A549 treated with RU486 at 1 μM for 4 hours (cell line): ENCODE data around the gene IFIT5. TPM values are rescaled to one million over a fixed set of nuclear protein-coding genes. Genes with fewer than 3 reads are reported as not detected.

Experiments used
- total RNA-seq: library from RNA; stranded (reverse); fragments of 200-300 nt; extraction: Qiagen RNA extraction; gene quantifications from 5 replicates; pipeline ENCODE4 v1.2.3, GENCODE V29; 2022; ENCODE audit warnings: low read depth

Gene IFIT5, protein sequence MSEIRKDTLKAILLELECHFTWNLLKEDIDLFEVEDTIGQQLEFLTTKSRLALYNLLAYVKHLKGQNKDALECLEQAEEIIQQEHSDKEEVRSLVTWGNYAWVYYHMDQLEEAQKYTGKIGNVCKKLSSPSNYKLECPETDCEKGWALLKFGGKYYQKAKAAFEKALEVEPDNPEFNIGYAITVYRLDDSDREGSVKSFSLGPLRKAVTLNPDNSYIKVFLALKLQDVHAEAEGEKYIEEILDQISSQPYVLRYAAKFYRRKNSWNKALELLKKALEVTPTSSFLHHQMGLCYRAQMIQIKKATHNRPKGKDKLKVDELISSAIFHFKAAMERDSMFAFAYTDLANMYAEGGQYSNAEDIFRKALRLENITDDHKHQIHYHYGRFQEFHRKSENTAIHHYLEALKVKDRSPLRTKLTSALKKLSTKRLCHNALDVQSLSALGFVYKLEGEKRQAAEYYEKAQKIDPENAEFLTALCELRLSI
- total RNA-seq: 6.0 to 11.3 TPM (median 8.4 TPM) in 5 replicates

GRCh38 chr10:89414146-89414878 is at the start of gene IFIT5:
TSS of gene IFIT5 (plus strand) at chr10:89414568. CDS start at chr10:89414799, 231 bp downstream.

GRCh38 chr10:89377705-89378637 is 36.4 kb upstream of the IFIT5 start, which contains the start of gene IFIT1B:
TSS of gene IFIT1B (plus strand) at chr10:89378056. CDS start at chr10:89378136, 80 bp downstream.

GRCh38 chr10:89391907-89392756 is 22.2 kb upstream of the IFIT5 start, which contains the start of gene IFIT1:
TSS of gene IFIT1 (plus strand) at chr10:89392623. CDS start at chr10:89392713, 90 bp downstream.

Other genes with a start within 250 kb of the IFIT5 start
- 0.09 to 0.13 TPM in 2 of 5 replicates, not detected in the others for gene CH25H, start 207.3 kb upstream of the IFIT5 start, total RNA-seq
- 36.2 to 54.7 TPM (median 47.8 TPM) in 5 replicates for gene LIPA, start 162.8 kb upstream of the IFIT5 start, total RNA-seq
- 2.5 to 4.8 TPM (median 3.6 TPM) in 5 replicates for gene IFIT2, start 112.5 kb upstream of the IFIT5 start, total RNA-seq
- 4.9 to 8.8 TPM (median 6.9 TPM) in 5 replicates for gene IFIT3, start 86.6 kb upstream of the IFIT5 start, total RNA-seq
- not detected in 5 replicates for gene IFIT1B, start 36.5 kb upstream of the IFIT5 start, total RNA-seq
- 4.3 to 7.0 TPM (median 5.3 TPM) in 5 replicates for gene IFIT1, start 21.9 kb upstream of the IFIT5 start, total RNA-seq
- gene SLC16A12, start 121.0 kb downstream of the IFIT5 start, total RNA-seq: 0.05 TPM in 1 of 5 replicates, not detected in the others
- 6.0 to 7.4 TPM (median 6.4 TPM) in 5 replicates for gene PANK1, start 230.7 kb downstream of the IFIT5 start, total RNA-seq